HepG2 (cell line): ENCODE results near the gene LYST. TPM values are rescaled to one million over a fixed set of nuclear protein-coding genes. Genes with fewer than 3 reads are reported as not detected.
A peak's percentile ranks its signal among the peaks of the same experiment; 100 is the strongest.

Source experiments
- AGO2 ChIP-seq: fragments of 200-400 bp; formaldehyde crosslinking; optimal IDR thresholded peaks from 2 replicates; pipeline ENCODE3; 2017; ENCODE audit warnings: mild to moderate bottlenecking, low read depth, low read length, moderate library complexity
- ARID4A ChIP-seq: sonication (generic); formaldehyde crosslinking; IDR thresholded peaks from 2 replicates; pipeline ENCODE4 v1.5.0; 2020; ENCODE audit warnings: mild to moderate bottlenecking, missing genetic modification reagents, borderline replicate concordance
- BHLHE40 ChIP-seq: IDR thresholded peaks from 2 replicates; pipeline ENCODE4 v1.6.1; 2011; ENCODE audit warnings: low read length, improper control_type of control experiment
- CREB1 ChIP-seq, 2 experiments: fragments of 450-650 bp in 1 of 2; IDR thresholded peaks; 2 replicates each; pipeline ENCODE4 v1.6.1; 2016 to 2017; ENCODE audit warnings: control low read depth in 1 of 2, mild to moderate bottlenecking in 1 of 2, missing compliant biosample characterization in 1 of 2, missing genetic modification characterization in 1 of 2
- CREB3 ChIP-seq: sonication (generic); formaldehyde crosslinking; IDR thresholded peaks from 2 replicates; pipeline ENCODE4 v1.5.0; 2020; ENCODE audit warnings: missing genetic modification reagents
- DMAP1 ChIP-seq: IDR thresholded peaks from 2 replicates; pipeline ENCODE4 v1.6.1; 2016
- GLMP ChIP-seq: sonication (generic); formaldehyde crosslinking; IDR thresholded peaks from 2 replicates; pipeline ENCODE4 v1.9.0; 2021; ENCODE audit warnings: missing genetic modification reagents, mild to moderate bottlenecking, borderline replicate concordance
- HDAC1 ChIP-seq: sonication (generic); formaldehyde crosslinking; IDR thresholded peaks from 2 replicates; pipeline ENCODE4 v1.5.1; 2020; ENCODE audit warnings: mild to moderate bottlenecking, missing genetic modification reagents
- HMGA1 ChIP-seq: sonication (generic); formaldehyde crosslinking; conservative IDR thresholded peaks from 2 replicates; pipeline ENCODE4 v1.4.0; 2020; ENCODE audit warnings: missing genetic modification reagents
- HNRNPL ChIP-seq: fragments of 200-400 bp; formaldehyde crosslinking; IDR thresholded peaks from 2 replicates; pipeline ENCODE4 v1.6.1; 2017; ENCODE audit warnings: mild to moderate bottlenecking, low read depth, low read length
- KMT2A ChIP-seq: sonication (generic); formaldehyde crosslinking; IDR thresholded peaks from 2 replicates; pipeline ENCODE4 v1.4.0; 2020; ENCODE audit warnings: missing genetic modification reagents
- MBNL3 ChIP-seq: fragments of 250-450 bp; sonication (Bioruptor Pico); conservative IDR thresholded peaks from 2 replicates; pipeline ENCODE4 v1.8.0; 2022; ENCODE audit warnings: mild to moderate bottlenecking, inconsistent platforms
- MXD4 ChIP-seq: IDR thresholded peaks from 2 replicates; pipeline ENCODE4 v1.6.1; 2016; ENCODE audit warnings: mild to moderate bottlenecking, missing biosample characterization, missing genetic modification reagents
- PHF8 ChIP-seq: sonication (generic); formaldehyde crosslinking; IDR thresholded peaks from 2 replicates; pipeline ENCODE4 v1.5.0; 2020; ENCODE audit warnings: missing genetic modification reagents
- POGZ ChIP-seq: sonication (generic); formaldehyde crosslinking; IDR thresholded peaks from 2 replicates; pipeline ENCODE4 v1.4.0; 2020; ENCODE audit warnings: mild to moderate bottlenecking, missing genetic modification reagents
- REL ChIP-seq: sonication (generic); formaldehyde crosslinking; conservative IDR thresholded peaks from 2 replicates; pipeline ENCODE4 v1.8.0; 2022; ENCODE audit warnings: mild to moderate bottlenecking, missing genetic modification reagents, moderate library complexity
- SIN3A ChIP-seq: IDR thresholded peaks from 2 replicates; pipeline ENCODE4 v1.6.1; 2011; ENCODE audit warnings: low read depth, mild to moderate bottlenecking, control low read depth, low read length, borderline replicate concordance
- SKI ChIP-seq: fragments of 450-650 bp; IDR thresholded peaks from one replicate; pipeline ENCODE4 v1.6.1; 2018; ENCODE audit warnings: mild to moderate bottlenecking; ENCODE audit not compliant: partially characterized antibody
- ZBTB7B ChIP-seq: sonication (generic); formaldehyde crosslinking; IDR thresholded peaks from 2 replicates; pipeline ENCODE4 v1.4.0; 2020; ENCODE audit warnings: missing genetic modification reagents
- ZBTB8A ChIP-seq: sonication (generic); formaldehyde crosslinking; IDR thresholded peaks from 2 replicates; pipeline ENCODE4 v1.4.0; 2020; ENCODE audit warnings: mild to moderate bottlenecking, low read depth, missing genetic modification reagents, borderline replicate concordance
- ZFY ChIP-seq: sonication (generic); formaldehyde crosslinking; IDR thresholded peaks from 2 replicates; pipeline ENCODE4 v1.4.0; 2020; ENCODE audit warnings: missing genetic modification reagents
- ZNF564 ChIP-seq: sonication (generic); formaldehyde crosslinking; IDR thresholded peaks from 2 replicates; pipeline ENCODE4 v1.8.1; 2023; ENCODE audit warnings: mild to moderate bottlenecking, missing genetic modification reagents
- ZNF607 ChIP-seq: sonication (generic); formaldehyde crosslinking; IDR thresholded peaks from 2 replicates; pipeline ENCODE4 v1.5.1; 2020; ENCODE audit warnings: missing genetic modification reagents, mild to moderate bottlenecking, borderline replicate concordance
- ZNF7 ChIP-seq: IDR thresholded peaks from 2 replicates; pipeline ENCODE4 v1.6.1; 2016; ENCODE audit warnings: missing biosample characterization, missing genetic modification reagents
- ZNF768 ChIP-seq: sonication (generic); formaldehyde crosslinking; IDR thresholded peaks from 2 replicates; pipeline ENCODE4 v1.4.0; 2020; ENCODE audit warnings: missing genetic modification reagents
- polyA plus RNA-seq, 8 experiments: library from polyadenylated mRNA; depleted of rRNA in 3 of 8; stranded (reverse) in 7 of 8; unstranded in 1 of 8; fragments of >200 nt; fragmentation: Illumina TruSeq in 4 of 8; extraction: Trizol in 4 of 8; gene quantifications; 2 replicates each; pipeline versions ENCODE4 v1.2.1 to v1.2.3, GENCODE V29; 2011 to 2016; ENCODE audit warnings: low read depth in 4 of 8, missing spikeins in 1 of 8, mixed read lengths in 1 of 8; ENCODE audit not compliant: insufficient read depth in 1 of 8
- total RNA-seq, 5 experiments: library from RNA; depleted of rRNA; stranded (reverse); fragments of >200 nt; fragmentation: Illumina TruSeq; extraction: Trizol; gene quantifications; 2 replicates each; pipeline ENCODE4 v1.2.3, GENCODE V29; 2016; ENCODE audit warnings: low read depth in 1 of 5

LYST gene
- total and polyA plus RNA-seq, 2 of the 13 experiments (the other 11 are each of a cell fraction or from before 2014, with no cell fraction given), result 0.91 to 2.5 TPM

GRCh38 chr1:235649368-235650163 lies 217.1 kb downstream of the LYST start, which contains the start of gene GNG4 (continued):
- TF ChIP-seq CREB1 (IDR thresholded peaks at IDR 0.05) (peak; percentile 79), CREB1 (CRISPR knock-in tag; IDR thresholded peaks at IDR 0.05) (no peak), GLMP (CRISPR knock-in tag) (no peak), AGO2 (peak; percentile 72), ARID4A (CRISPR knock-in tag) (0 out of 2 replicates have a peak, but pooled peaks have one; percentile 31), ZNF7 (CRISPR knock-in tag) (no peak), DMAP1 (peak; percentile 55; the same call in 1 of the 2 replicates), ZNF768 (peak; percentile 61; the same call in 1 of the 2 replicates), ZNF564 (CRISPR knock-in tag) (0 out of 2 replicates have a peak, but pooled peaks have one; percentile 65), MBNL3 (no peak), PHF8 (CRISPR knock-in tag) (peak; percentile 28; the same call in 1 of the 2 replicates), ZNF607 (0 out of 2 replicates have a peak, but pooled peaks have one; percentile 22), SKI (peak; percentile 15), HMGA1 (CRISPR knock-in tag) (no peak), POGZ (CRISPR knock-in tag) (no peak), REL (CRISPR knock-in tag) (peak; percentile 18; the same call in 1 of the 2 replicates), MXD4 (CRISPR knock-in tag) (peak; percentile 44; the same call in 1 of the 2 replicates), ZBTB7B (CRISPR knock-in tag) (no peak), HNRNPL (0 out of 2 replicates have a peak, but pooled peaks have one; percentile 5), ZBTB8A (CRISPR knock-in tag) (no peak), SIN3A (peak; percentile 70; the same call in 1 of the 2 replicates), BHLHE40 (peak; percentile 73), ZFY (CRISPR knock-in tag) (peak; percentile 42; the same call in 1 of the 2 replicates), KMT2A (0 out of 2 replicates have a peak, but pooled peaks have one; percentile 17), CREB3 (CRISPR knock-in tag) (no peak), HDAC1 (0 out of 2 replicates have a peak, but pooled peaks have one; percentile 4)
